MM.1S (cell line): Measurements from ENCODE around the gene SRC.

Source experiments
- EZH2 ChIP-seq: fragments of 300-600 bp; sonication (generic); optimal IDR thresholded peaks from 2 replicates; pipeline ENCODE3; 2017; ENCODE audit warnings: low read depth, mild to moderate bottlenecking, antibody characterized with exemption, low read length, mixed read lengths
- TF ChIP-seq, protein P1 (sequence below): fragments of 300-600 bp; sonication (generic); IDR thresholded peaks from 2 replicates; pipeline ENCODE4 v1.5.1; 2016; ENCODE audit warnings: antibody characterized with exemption, low read length, mixed read lengths

DNA sequence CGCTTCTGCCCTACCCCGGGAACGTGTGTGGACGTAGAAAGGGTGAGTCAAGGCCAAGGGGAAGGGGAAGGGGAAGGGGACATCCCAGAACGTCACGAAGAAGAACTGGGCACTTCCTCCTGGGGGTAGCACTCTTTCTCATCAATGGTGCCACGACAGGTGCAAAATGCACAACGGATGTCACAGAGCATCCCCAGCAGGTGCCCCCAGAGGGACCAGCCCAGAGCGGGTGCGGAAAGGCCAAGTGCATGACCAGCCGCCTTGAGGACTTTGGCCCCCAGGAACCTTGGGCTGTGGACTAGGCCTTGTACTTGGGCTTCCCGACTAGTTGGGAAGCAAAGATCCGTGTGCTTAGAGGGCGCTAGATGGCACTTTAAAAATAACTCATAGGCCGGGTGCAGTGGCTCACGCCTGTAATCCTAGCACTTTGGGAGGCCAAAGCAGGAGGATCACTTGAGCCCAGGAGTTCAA is 12.1 kb upstream of the SRC start:
- TF ChIP-seq, protein P1, sequence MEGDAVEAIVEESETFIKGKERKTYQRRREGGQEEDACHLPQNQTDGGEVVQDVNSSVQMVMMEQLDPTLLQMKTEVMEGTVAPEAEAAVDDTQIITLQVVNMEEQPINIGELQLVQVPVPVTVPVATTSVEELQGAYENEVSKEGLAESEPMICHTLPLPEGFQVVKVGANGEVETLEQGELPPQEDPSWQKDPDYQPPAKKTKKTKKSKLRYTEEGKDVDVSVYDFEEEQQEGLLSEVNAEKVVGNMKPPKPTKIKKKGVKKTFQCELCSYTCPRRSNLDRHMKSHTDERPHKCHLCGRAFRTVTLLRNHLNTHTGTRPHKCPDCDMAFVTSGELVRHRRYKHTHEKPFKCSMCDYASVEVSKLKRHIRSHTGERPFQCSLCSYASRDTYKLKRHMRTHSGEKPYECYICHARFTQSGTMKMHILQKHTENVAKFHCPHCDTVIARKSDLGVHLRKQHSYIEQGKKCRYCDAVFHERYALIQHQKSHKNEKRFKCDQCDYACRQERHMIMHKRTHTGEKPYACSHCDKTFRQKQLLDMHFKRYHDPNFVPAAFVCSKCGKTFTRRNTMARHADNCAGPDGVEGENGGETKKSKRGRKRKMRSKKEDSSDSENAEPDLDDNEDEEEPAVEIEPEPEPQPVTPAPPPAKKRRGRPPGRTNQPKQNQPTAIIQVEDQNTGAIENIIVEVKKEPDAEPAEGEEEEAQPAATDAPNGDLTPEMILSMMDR, result no peak
- no peak for TF ChIP-seq EZH2
